GM12872 (cell line): ENCODE data around the gene PCBP4.

Experiments used
- TF ChIP-seq, protein P1 (sequence below): IDR thresholded peaks from 3 replicates; pipeline ENCODE4 v1.5.1; 2011; ENCODE audit warnings: low read depth, mild to moderate bottlenecking, low read length, moderate library complexity; ENCODE audit not compliant: insufficient read depth

The PCBP4 gene

GRCh38 chr3:51999846-52000245, 32.6 kb upstream of the PCBP4 start:
- TF ChIP-seq, protein P1, sequence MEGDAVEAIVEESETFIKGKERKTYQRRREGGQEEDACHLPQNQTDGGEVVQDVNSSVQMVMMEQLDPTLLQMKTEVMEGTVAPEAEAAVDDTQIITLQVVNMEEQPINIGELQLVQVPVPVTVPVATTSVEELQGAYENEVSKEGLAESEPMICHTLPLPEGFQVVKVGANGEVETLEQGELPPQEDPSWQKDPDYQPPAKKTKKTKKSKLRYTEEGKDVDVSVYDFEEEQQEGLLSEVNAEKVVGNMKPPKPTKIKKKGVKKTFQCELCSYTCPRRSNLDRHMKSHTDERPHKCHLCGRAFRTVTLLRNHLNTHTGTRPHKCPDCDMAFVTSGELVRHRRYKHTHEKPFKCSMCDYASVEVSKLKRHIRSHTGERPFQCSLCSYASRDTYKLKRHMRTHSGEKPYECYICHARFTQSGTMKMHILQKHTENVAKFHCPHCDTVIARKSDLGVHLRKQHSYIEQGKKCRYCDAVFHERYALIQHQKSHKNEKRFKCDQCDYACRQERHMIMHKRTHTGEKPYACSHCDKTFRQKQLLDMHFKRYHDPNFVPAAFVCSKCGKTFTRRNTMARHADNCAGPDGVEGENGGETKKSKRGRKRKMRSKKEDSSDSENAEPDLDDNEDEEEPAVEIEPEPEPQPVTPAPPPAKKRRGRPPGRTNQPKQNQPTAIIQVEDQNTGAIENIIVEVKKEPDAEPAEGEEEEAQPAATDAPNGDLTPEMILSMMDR, result no peak

GRCh38 chr3:51998774-51999173, 31.5 kb upstream of the PCBP4 start:
- TF ChIP-seq, protein P1, result no peak

GRCh38 chr3:51997935-51998596, 30.8 kb upstream of the PCBP4 start:
- TF ChIP-seq, protein P1, result no peak

- TF ChIP-seq, protein P1, result no peak
These were observed 29.9 kb upstream of the PCBP4 start for GRCh38 chr3:51997172-51997571.

- TF ChIP-seq, protein P1, result no peak
These were observed 28.3 kb upstream of the PCBP4 start, which contains the start of gene RPL29 for GRCh38 chr3:51995346-51996163. Gene RPL29 (minus strand): TSS chr3:51995895. CDS start chr3:51995461, 434 bp downstream.

GRCh38 chr3:51994530-51994929, 27.3 kb upstream of the PCBP4 start:
- TF ChIP-seq, protein P1, result no peak

GRCh38 chr3:51992017-51992682, 24.9 kb upstream of the PCBP4 start:
- TF ChIP-seq, protein P1, result no peak
